GM18517 (cell line): ENCODE results near the gene TMEM117.
"Not testable (repeated sequence)": the region's sequence is repeated elsewhere in the genome, so short reads cannot be mapped to it uniquely, and the experiment has no call there.

Experiments
- ATAC-seq: cut with Tn5 transposase; IDR thresholded peaks from one replicate; pipeline ENCODE4 v1.9.1; 2021; ENCODE audit warnings: mild to moderate bottlenecking, moderate library complexity; ENCODE audit not compliant: unreplicated experiment

TMEM117 gene

GRCh38 chr12:44358636-44359035, 522.8 kb downstream of the TMEM117 start:
- ATAC-seq = no peak

- no peak for ATAC-seq
Observed at GRCh38 chr12:44362947-44363346, 527.1 kb downstream of the TMEM117 start.

GRCh38 chr12:44367136-44367535, 531.3 kb downstream of the TMEM117 start:
- no peak for ATAC-seq

GRCh38 chr12:44367916-44368315, 532.0 kb downstream of the TMEM117 start:
- no peak for ATAC-seq

GRCh38 chr12:44369998-44370397, 534.1 kb downstream of the TMEM117 start:
- no peak for ATAC-seq

GRCh38 chr12:44370982-44371381, 535.1 kb downstream of the TMEM117 start:
- ATAC-seq = no peak

GRCh38 chr12:44372259-44372658, 536.4 kb downstream of the TMEM117 start:
- ATAC-seq = no peak

GRCh38 chr12:44375694-44376093, 539.8 kb downstream of the TMEM117 start:
- no peak for ATAC-seq

- no peak for ATAC-seq
Observed at GRCh38 chr12:44377443-44378187, 541.7 kb downstream of the TMEM117 start.

GRCh38 chr12:44379113-44379512, 543.2 kb downstream of the TMEM117 start:
- ATAC-seq = not testable (repeated sequence)

- ATAC-seq = no peak
Observed at GRCh38 chr12:44379831-44380230, 544.0 kb downstream of the TMEM117 start.

- no peak for ATAC-seq
Observed at GRCh38 chr12:44380861-44381260, 545.0 kb downstream of the TMEM117 start.

GRCh38 chr12:44381341-44381740, 545.5 kb downstream of the TMEM117 start:
- no peak for ATAC-seq

- ATAC-seq = no peak
Observed at GRCh38 chr12:44384136-44384535, 548.3 kb downstream of the TMEM117 start.

- ATAC-seq = no peak
Observed at GRCh38 chr12:44385964-44386363, 550.1 kb downstream of the TMEM117 start.

GRCh38 chr12:44387581-44387980, 551.7 kb downstream of the TMEM117 start:
- no peak for ATAC-seq

GRCh38 chr12:44389038-44389437, 553.2 kb downstream of the TMEM117 start:
- ATAC-seq = no peak

- no peak for ATAC-seq
Observed at GRCh38 chr12:44389896-44390295, 554.0 kb downstream of the TMEM117 start.

- no peak for ATAC-seq
Observed at GRCh38 chr12:44397631-44398030, 561.8 kb downstream of the TMEM117 start.

GRCh38 chr12:44403185-44403584, 567.3 kb downstream of the TMEM117 start:
- no peak for ATAC-seq

GRCh38 chr12:44405297-44405696, 569.4 kb downstream of the TMEM117 start:
- ATAC-seq = no peak

GRCh38 chr12:44422559-44422958, 586.7 kb downstream of the TMEM117 start:
- ATAC-seq = no peak

GRCh38 chr12:44428825-44429224, 592.9 kb downstream of the TMEM117 start:
- no peak for ATAC-seq
